HG03097 (cell line): Measurements from ENCODE around the gene DNAJB6.

Experiments used
- ATAC-seq: cut with Tn5 transposase; IDR thresholded peaks from one replicate; pipeline ENCODE4 v1.9.1; 2021; ENCODE audit not compliant: unreplicated experiment, low FRiP score

Gene DNAJB6

DNA sequence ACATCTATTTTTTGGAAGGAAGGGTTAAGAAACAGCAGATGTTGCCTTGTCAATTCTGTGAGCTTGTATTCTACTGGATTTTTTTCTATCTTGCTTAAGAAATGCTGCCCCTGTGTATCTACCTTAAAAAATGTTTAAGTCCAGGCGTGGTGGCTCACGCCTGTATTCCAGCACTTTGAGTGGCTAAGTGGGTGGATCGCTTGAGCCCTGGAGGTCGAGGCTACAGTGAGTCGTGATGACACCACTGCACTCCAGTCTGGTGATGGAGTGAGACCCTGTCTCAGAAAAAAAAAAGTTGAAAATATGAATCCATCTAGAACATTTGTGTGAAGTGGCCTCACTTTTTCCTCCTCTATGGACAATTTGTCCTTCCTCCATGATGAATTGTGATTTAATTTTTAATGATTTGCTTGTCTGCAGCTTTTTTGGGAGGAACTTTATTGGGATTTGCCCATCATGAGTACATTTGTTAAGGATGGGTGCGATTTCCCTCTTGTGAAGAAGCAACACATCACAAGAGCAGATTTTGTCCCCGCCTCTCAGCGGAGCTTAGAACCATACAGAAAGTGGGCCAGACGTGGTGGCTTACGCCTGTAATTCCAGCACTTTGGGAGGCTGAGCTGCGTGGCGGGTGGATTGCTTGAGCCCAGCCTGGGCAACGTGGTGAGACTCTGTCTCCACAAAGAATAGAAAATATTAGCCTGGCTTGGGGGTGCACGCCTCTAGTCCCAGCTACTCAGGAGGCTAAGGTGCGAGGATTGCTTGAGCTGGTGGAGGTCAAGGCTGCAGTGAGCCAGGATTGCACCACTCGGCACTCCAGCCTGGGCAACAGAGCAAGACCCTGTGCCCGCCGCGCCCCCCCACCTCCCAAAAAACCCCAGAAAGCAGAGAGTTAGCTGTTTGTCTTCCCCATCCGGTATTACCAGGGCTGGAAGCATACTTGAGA lies 57.7 kb downstream of the DNAJB6 start:
- no peak for ATAC-seq

DNA sequence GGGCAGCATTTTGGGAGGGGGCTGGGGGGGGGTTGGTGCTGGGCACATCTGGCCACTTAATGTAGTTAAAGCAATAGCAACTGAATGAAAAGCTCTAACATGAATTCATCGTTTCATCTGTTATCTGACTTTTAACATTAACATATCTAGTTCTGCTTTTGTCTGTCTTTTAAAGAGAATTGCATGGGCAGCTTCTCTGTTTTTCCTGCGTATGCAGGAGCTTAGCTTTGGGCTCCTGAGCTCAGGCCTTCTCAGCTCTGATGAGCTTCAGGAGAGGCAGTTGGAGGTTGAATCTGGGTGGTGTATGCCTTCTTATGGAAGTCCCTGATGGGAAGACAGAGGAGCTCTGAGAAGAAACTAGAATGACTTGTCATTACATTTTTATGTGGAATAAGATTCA lies 58.4 kb downstream of the DNAJB6 start:
- no peak for ATAC-seq

DNA sequence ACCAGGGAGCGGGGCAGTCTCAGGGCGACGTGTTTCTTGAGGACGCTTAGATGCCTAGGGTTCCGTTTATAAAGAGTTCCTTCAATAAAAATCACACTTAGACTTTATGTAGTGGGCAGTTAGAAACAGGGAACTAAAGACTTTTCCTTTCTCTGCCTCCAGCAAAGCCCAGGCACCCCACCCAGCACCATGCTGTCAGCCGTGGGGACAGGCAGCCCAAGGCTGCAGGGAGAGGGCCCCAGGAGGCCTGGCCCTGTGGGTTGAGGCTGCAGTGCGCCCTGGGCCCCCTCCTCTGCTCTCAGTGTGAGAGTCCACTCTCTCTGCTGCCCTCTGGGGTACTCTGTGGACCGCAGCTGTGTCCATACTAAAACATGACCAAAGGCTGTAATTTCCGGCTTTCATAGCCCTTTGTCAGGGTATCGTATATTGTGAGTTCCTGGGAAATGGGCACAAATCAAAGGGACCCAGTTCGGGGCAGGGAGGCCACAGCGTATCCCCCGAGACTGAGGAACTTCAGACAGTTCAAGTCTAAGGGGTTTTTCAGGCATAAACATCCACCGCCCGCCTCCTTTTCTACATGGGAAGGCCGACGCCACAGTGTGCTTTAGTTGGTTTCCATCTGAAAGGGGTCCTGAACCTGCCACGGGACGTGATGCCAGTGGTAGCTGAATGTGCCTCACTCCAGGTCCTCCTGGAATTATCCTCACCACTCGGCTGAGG lies 59.7 kb downstream of the DNAJB6 start:
- ATAC-seq = no peak

DNA sequence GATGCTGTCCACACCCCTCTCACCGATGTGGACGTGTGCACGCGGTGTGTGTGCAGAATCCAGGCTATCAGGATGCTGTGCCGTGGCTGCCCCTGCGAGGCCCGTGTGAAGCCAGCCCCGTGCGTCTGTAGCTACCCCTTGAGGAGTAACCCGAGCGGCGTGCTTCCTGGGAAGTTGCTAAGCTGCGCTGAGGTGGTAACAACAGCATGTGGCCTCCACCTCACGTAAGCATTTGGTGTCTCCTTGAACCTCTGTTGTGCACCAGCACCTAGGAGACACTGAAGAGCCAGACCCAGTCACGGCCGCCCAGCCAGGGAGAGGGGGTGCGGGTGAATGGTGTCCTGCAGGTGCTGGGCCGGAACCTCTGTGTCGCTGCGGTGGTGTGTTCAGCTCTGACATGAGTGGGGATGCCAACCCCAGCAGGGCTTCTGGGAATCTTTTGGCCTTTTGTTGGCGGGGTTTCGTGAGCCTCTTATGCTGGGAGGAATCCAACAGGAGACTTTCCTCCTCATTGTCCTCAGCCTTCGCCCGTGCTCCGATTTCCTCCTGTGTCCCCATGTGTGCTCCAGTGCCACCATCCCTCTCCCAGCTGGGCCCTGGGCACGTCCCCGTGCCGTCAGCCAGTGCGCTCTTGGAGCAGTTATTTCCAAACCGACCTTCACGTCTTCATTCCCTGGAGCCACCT lies 60.4 kb downstream of the DNAJB6 start:
- ATAC-seq = no peak

DNA sequence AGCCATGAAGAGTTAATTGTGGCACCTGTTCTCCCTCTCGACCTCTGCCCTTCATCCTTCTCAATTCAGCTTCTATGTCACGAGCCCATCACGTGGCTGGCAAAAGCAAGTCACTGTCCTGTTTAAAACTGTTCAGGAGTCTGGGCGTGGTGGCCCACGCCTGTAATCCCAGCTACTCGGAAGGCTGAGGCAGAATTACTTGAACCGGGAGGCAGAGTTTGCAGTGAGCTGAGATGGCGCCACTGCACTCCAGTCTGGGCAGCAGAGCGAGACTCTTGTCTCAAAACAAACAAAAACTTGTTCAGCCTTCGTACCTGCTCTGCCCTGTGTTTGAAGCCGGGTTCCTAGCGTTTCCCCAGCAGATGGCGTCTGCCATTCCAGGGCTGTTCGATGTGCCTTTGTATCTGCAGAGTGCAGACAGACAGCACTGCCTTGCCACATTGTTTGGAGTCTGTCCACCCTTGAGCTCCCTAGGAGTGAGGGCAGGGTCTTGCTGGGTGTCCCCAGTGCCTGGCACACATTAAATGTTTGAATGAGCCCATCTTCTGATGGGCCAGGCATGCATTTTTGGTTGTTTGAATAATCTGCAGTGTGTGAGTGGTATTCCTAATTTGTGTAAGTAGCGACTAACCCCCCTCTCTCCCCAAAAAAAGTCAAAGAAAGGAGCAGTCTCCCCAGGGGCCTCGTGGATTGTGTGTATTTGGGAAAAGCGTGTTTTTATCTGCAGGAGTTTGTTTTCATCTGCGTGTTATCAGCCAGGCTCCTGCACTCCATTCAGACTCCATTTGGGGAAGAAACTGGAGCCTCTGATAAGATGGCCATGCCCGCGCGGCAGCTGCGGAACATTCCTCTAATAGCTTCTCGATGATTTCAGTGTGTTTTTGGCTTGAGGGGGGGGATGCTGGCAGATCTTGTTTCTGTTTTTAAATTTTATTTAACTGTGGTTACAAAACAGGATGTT lies 61.2 kb downstream of the DNAJB6 start:
- no peak for ATAC-seq

DNA sequence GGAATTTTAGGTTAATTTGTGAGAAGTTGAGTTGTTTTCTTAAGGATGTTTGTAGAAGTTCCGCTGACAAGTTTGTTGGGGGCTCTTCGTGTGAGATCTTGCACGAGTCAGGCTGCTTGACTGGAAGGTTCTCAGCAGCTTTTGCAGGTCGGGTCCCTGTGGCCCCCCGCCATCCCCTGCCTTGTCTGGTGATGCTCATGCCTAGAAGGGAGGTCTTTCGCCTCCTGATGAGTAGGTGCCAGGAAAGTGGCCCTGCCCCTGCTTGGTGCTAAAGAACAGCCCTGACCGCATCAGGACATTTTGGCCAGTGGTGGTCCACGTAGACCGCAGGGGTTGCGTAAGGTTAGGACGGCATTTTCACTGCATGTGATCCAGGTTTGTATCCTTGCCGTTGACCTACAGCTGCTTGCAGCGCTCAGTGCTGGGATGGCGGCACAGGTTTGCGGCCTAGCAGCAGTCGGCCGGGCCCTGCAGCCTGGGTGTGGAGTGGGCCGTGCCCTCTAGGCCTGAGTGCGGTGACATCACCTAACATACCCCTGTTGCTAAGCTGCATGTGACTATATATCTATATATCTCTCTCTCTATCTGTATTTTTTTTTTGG lies 62.4 kb downstream of the DNAJB6 start:
- no peak for ATAC-seq

DNA sequence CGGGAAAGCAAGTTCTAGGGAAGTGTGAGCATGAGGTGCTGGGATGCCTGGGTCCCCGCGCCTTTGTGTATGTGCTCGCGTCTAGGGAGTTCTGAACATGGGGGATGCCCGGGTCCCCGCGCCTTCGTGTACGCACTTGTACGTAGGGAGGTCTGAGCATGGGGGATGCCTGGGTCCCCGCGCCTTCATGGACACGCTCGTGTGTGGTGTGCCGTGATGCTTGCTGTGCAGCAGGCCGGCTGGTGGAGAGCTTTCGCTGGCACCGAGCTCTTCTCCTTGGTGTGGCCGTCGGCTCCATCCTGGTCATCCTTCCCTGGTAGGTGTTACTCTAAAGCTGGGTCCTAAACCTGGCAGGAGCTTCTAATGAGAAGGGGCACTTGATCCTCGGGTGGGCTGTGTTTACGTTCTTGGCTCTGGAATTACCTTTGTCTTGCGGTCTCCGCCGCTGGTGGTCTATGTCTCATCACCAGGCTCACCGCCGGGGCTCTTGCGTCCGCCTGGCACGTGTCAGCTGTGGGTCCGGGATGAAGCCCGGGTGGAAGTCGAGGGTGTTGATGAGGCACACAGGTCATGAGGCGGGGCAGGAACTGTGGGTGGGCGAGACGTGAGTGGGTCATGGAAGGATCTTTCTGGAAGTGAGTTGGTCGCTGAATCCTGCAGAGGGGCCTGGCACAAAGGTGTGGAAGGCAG lies 63.5 kb downstream of the DNAJB6 start:
- ATAC-seq = no peak

DNA sequence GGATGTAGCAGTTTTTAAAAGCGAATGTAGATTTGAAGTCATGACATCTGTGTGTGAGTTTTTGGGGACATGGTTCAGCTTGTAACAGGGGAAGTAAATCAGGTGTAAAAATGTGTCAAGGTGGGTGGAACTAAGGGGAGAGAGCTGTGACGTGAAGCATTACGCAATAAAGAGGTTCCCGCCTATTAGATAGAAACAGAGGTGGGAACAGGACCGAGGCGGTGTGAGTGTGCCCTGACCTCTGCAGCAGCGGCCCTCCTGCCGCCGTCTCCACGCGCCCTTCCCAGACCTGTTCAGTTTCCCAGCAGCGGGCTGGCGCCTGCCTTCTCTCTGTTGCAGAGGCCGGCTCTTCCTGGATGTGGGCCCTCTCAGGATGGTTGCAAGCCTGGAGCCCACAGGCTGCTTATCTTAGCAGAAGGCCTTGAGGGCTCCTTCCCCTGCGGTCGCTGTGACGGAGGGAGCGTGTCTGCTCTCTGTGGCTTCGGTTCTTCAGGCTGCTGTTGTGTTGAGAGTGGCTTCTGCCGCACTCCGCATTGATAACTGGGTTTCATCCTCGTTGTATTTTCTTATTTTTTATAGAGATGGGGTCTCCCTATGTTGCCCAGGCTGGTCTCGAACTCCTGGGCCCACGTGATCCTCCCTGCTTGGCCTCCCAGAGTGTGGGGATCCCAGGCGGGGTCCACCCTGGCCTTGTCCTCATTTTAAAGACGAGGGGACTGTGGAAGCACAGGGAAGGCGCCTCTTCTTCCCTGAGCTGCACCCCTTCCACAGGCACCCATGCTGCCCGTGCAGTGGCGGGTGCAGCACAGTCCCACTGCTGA lies 65.0 kb downstream of the DNAJB6 start:
- ATAC-seq = no peak

DNA sequence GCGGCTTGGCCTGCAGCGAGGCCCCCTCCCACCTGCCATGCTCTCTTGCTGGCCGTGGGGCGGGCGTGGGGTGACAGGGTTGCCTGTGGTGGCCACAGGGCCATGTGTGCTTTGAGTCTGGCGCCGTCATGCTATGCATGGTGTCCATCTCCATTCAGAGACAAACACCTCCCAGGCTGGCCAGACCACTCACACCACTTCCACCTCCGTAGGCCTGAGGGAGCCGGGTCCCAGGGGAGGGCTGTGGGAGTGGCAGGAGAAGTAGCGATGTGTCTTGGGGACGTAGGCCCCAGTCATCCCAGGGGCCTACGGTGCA lies 65.5 kb downstream of the DNAJB6 start:
- ATAC-seq = no peak

DNA sequence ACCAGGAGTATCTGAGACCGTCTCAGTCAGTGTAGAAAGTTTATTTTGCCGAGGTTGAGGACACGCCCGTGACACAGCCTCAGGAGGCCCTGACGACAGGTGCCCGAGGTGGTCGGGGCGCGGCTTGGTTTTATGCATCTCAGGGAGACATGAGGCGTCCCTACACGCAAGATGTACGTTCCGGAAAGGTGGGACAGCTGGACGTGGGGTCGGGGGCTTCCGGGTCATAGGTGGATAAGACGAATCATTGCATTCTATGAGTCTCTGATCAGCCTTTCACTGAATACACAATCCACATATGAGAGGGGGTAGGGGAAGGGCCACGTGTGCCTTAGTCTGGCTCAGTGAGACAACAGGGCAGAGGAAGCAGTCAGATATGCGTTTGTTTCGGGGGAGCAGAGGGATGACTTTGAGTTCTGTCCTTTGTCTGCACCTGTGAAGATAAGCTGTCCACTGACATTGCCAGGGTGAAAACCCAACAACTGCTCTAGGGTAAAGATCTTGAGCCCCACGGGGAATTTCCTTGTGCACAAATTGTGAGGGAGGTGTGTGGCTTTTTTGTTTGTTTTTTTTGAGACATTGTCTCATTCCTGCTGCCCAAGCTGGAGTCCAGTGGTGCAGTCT lies 66.2 kb downstream of the DNAJB6 start:
- ATAC-seq = no peak

DNA sequence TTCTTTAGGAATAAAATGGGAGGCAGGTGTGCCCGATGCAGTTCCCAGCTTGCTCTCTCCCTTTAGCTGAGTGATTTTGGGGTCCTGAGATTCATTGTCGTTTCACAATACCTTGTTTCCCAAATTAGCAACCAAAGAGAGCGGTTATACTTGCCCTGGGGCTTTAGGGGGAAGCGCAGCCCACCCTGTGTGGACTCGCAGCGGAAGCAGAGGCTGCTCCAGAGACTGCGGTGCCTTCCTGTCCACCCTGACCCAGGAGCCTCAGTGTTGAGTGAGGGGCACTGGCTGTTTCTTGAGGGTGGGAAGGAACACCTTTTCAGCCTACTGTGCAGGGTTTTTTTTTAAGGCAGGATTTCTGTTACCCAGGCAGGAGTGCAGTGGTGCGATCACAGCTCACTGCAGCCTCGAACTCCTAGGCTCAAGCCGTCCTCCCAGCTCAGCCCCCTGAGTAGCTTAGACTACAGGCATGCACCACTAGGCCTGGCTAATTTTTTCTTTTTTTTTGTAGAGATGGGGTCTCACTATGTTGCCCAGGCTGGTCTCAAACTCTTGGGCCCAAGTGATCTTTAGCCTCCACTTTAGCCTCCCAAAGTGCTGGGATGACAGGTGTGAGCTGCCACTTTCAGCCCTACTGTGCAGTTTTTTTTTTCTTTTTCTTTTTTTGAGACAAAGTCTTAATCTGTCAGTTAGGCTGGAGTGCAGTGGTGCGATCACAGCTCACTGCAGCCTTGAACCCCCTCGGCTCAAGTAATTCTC lies 67.0 kb downstream of the DNAJB6 start:
- ATAC-seq = no peak

DNA sequence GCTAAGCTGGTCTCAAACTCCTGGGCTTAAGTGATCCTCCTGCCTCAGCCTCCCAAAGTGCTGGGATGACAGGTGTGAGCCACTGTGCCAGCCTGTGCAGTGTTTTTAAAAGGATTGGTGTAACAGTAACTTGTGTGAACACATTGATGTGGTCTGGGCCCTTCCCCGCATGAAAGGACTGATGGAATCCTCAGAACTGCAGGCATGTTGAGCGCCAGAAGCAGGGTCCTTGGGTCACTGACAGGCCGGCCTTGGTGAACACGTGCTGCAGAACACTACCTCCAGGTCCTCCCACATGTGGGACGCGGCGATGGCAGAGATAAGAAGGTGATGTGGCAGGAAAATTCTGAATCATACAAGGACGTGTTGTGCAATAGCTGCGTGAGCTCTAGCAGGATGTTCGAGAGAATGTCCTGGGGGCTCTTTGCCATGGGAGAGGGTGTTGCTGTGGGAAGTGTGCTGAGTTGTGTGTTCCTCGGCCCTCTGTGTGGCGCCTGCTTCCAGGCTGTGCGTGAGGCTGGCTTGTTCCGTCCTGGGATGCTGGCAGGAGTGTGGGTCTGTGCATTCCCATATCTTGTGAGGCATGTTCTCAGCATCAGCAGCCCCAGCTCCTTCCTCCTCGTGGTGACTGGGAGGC lies 68.2 kb downstream of the DNAJB6 start:
- no peak for ATAC-seq

DNA sequence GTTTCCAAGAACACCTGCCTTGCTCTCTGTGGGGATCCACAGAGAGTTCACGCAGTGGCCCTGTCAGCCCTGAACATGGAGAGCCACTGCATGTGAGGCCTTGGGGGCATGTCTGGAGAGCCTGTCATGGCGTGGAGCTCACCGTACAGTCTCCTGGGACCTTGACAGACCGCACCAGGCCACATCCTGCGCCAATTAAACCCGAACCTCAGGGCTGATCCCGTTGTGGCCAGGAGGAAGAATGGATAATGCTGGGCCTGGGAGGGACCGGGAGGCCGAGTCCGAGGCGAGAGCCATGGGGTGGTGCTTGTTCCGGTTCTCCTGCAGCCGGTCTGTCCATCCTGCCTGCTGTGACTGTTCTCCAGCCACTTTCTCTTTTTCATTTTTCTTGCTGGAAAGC lies 68.7 kb downstream of the DNAJB6 start:
- no peak for ATAC-seq

DNA sequence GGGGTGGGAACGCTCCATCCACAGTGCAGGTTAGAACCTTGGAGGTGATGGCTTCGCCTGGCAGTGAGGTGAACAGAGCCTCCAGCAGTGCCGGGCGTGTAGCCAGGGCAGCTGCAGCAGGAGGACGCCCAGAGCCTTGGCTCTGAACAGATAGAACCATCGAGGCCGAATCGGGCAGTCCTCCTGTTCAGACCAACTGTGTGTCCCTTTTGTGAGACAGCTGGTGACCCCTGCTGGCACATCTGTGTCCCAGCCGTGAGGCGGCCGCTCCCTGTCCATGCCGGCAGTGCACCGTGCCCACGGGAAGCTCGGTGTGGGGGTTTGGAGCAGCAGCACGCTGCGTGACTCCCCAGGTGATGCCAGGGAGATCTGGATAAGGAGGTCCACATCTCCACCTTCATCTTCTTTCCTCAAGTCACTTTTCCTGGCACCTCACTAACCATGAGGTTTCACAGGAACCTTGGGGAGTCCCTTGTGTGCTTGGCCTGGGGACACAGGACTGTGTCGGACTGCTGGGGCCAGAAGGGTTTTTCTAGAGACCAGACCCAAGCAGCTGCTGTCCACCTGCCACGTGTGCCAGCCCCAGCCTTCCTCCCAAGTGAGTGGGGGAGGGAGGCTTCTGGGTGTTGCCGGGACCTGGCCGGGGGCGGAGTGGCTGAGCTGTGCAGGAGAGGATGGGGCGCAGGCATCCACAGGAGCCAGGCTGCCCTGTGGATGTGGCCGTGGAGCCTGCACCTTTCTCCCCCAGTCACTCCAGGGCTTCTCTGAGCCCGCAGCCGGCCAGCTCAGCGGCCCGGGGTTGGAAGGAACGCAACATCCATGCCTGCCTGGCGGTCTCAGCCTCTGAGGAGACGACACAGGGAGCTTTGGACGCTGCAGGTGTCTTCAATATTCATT lies 69.4 kb downstream of the DNAJB6 start:
- ATAC-seq = no peak

DNA sequence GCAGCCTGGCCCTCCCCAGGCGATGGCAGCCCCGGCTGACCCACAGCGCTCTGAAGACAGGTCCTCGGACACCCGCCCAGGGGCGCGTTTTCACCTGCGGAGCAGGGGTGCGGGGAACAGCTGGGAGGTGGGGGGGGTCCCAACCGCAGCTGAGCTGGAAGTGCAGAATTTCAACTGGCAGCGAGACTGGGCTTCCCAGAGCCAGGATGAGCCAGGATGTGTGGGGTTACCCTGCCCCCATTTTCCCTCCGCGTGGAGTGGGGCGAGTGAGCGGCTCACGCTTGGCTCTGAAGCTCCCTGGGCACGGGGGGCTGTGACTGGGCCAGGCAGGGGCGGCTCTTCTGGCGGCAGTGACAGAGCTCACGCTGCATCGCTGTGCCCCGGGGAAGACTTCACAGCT lies 70.2 kb downstream of the DNAJB6 start:
- no peak for ATAC-seq
